ENCODE measurements around the gene PLA2G4B.

PLA2G4B gene

DNA sequence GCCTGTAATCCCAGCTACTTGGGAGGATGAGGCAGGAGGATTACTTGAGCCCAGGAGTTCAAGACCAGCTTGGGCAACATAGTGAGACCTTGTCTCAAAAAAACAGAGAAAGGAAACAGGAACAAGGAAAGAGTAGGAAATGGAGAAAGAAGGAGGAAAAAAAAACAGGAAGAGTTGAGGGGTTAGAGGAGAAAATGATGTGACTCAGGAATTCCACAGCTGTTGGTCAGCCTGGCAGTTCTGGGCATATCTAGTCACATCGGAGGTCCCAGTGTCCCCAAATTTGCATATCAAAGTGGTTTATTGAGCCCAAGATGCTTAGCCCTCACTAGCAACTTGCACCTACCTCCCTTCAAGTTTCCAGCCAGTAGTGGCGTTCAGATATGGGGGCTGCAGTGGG is 29.5 kb upstream of the PLA2G4B start:
- no peak for DNase-seq

DNA sequence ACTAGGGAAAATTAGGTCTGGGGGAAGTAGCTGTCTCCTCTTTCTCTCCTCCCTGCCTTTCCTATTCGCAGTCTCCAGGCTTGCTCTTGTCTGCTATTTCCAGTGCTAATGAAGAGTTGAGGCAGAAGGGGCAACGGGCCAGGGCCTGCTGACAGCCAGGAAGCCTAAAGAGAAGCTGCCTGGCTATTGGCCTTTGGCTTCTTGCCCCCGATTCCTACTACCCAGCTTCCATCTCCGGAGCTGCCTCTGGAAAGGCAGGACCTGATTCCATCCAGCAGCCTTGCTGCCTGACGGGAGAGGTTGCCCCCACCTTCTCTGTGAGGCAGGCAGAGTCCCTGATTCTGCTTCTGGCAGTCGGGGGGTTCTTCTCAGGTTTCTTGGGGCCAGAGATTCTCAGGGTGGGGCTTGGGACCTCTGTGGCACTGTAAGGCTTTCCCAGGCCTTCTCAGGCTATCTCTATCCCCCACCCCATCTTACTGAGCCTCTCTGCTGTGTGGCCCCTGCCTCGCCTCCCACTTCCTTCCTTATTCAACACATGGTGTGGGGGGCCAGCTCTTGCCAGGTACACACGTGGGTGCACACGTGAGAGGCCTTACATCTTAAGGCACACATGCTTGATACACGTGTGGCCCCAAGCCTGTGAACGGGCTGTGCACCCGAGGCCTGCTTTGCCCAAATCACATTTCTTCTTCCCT is 29.0 kb upstream of the PLA2G4B start:
- no peak for DNase-seq

DNA sequence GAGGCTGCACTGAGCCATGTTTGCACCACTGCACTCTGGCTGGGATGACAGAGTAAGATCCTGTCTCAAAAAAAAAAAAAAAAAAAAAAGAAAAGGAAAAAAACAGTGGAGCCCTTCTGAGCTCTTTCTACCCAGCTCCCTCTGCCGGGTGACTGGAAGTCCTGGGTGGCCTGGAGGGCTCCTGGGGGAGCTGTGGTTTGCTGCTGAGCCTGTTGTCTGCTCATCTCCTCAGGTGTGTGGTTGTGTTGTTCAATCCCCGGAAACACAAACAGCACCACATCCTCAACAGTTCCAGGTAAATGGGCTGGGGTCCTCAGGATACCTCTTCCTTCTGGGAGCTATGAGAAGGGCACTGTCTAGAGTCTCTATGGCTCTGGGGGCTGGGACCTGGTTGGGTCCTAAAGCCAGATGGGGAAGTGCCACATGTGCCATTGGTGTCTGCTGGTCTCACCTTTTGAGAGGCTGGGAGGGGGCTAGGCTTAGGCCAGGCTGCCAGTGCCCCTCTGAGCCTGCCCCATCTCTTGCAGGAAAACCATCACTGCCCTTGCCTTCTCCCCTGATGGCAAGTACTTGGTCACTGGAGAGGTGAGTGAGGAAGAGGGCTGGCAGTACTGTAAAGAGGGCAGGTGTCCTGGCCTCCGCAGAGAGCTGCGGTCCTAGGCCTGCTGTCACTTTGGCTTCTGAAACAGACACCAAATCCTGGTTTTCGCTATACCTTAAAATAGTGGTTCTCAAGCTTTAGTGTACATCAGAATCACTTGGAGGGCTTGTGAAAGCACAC is 27.8 kb upstream of the PLA2G4B start:
- no peak for DNase-seq

DNA sequence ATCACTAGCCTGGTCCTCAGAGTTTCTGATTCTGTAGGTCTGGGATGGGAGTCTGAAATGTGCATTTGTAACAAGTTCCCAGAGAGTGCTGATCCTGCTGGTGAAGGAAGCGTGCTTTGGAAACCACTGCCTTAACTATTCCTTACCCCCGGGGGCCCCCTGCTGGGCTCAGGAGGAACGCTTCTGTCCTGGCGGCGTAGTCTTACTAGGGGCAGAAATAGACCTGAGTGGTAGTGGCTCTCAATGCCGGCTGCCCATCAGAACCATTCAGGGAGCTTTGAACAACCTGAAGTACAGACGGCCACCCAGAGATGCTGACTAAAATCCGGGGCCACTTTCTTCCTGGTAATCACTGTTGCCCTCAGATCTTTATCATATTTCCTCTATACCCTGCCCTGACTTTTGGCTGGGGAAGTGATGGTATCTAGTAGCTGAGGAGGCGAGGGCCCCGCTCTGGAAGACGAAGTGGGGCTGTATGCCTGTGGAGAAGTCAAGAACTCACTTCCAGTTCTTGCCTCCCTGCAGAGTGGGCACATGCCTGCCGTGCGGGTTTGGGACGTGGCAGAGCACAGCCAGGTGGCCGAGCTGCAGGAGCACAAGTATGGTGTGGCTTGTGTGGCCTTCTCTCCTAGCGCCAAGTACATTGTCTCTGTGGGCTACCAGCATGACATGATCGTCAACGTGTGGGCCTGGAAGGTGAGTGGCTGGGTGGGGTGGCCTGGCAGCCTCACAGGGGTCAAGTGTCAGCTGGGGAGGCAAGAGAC is 27.0 kb upstream of the PLA2G4B start:
- peak; percentile 79 for DNase-seq

DNA sequence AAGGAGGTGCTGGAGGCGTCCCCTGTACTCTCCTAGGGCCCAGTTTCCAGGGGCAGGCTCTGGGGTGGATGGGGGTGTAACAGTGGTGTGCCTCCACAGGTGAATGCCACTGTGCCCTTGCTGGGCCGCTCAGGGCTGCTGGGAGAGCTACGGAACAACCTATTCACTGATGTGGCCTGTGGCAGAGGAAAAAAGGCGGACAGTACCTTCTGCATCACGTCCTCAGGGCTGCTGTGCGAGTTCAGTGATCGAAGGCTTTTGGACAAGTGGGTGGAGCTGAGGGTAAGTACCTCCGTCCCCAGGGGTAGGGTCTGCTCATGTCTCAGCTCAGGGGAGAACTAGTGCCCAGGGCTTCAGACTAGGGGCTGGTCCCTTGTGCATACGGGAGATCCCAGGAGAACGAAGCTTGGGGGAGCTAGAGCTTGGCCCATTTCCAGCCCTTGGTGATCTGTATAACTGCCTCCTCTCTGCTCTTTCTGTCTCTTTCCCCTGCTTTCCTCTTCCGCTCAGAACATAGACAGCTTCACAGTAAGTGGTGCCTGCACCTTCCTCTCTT is 25.7 kb upstream of the PLA2G4B start:
- DNase-seq = no peak

DNA sequence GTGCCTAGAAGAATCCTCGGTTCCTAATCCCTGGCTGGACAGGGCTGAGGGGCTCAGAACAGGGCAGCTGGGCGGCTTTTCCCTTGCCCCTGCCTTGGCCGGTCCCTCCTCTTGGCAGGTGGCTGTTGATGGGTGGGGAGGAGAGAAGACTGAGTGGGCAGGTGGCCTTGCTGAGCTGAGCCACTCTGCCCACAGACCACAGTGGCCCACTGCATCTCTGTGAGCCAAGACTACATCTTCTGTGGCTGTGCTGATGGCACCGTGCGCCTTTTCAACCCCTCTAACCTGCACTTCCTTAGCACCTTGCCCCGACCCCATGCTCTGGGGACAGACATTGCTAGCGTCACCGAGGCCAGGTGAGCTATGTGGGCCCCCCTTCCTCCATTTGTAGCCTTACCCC is 25.2 kb upstream of the PLA2G4B start:
- DNase-seq = no peak

DNA sequence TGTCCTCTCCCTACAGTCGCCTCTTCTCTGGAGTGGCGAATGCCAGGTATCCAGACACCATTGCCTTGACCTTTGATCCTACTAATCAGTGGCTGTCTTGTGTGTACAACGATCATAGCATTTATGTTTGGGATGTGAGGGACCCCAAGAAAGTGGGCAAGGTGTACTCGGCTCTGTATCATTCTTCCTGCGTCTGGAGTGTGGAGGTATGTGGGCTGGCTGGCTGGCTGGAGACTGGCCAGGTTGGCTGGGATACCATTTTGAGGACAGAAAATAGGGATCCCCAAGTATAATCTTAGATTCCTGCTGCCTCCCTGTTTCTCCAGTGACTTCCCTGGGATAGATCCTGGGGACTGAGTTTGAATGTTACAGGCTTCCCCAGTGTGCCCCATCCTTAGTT is 24.1 kb upstream of the PLA2G4B start:
- DNase-seq = no peak

DNA sequence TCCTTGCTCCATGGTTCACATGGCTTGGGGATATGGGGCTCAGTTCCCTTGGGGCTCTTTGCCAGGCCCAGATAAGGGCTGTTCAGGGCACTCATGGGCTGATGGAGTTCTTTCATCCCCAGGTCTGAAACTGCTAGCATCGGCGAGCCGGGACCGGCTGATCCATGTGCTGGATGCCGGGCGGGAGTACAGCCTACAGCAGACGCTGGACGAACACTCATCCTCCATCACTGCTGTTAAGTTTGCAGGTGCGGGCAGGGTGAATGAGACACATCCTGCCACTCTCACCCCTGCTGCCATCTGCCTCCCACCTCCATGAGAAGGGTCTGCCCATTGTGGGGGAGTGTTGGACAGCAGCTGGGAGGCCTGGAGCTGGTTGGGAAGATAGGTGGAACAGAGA is 21.9 kb upstream of the PLA2G4B start:
- DNase-seq = no peak

DNA sequence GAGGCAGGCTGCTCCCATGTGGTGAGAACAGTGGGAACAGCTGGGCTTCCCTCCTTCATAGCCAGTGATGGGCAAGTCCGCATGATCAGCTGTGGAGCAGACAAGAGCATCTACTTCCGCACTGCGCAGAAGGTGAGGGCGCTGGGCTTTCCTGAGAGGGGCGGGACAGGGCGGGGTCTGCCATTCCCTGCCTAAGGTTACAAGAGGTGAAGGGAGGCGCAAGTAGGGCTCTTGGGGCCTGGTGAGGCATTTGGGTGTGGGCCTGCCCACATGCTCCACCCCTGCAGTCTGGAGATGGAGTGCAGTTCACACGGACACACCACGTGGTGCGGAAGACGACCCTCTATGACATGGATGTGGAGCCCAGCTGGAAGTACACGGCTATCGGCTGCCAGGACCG is 21.3 kb upstream of the PLA2G4B start:
- no peak for DNase-seq

DNA sequence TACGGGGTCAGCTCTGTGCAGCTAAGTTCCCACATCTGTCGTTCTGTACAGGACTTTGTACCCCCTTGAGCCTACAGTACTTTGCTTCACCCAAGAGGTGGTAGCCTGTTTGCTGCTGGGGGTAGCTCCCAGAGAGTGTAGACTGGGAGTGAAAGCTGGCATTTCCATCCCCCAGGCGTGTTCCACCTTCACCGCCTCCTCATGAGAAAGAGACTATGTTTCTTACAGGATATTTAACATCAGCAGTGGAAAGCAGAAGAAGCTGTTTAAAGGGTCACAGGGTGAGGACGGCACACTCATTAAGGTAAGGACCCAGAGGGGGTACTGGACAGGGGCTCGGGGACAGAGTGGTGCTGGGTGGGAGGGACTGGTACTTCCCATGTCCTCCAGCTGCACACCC is 20.9 kb upstream of the PLA2G4B start:
- no peak for DNase-seq

DNA sequence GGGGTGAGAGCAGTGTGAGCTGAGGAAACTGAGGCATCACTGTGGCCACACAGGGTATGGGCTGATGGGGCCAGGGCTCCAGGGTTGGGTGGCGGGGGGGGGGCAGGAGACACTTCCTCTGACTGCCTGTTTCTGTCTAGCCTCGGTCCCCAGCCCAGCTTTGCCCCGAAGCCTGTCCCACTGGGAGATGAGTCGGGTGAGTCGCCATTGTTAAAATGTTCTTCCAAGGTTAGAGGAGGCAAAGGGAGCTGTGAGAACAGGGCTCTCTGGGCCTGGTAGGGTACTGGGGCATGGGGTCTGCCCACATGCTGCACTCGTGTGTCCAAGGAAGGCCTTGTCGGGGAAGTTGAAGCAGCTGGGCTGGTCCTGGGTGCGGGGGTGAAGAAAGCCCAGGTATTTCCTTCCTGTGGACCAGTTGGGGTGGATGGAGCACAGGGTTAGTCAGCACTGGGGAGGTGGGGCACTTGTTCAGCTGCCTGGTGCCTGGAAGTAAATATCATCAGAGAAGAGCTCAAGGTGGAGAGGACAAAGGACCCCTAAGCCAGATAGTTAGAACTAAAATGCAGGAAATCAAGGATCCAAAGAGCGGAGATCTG is 19.1 kb upstream of the PLA2G4B start:
- no peak for DNase-seq

DNA sequence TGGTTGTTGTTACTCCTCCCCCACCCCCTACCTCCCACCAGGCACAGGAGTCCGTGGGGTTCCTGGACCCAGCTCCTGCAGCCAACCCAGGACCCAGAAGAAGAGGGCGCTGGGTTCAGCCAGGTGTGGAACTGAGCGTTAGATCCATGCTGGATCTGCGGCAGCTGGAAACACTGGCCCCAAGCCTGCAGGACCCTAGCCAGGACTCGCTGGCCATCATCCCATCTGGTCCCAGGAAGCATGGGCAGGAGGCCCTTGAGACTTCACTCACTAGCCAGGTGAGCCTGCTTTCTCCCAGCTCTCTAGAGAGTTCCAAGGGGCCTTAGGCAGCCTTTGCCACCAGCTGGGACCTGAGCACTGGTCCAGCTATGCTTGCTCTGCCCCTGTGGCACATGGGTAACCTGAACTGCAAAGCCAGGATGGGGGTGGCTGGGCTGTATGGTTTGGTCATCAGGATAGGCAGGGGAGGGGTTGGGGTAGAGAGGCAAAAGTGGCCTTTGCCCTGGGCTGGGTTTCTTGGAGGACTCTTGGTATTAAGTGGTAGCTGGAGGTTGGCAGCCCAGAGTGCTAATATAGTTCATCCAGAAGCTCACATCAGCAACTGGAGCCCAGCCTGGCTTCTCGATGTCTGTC is 17.7 kb upstream of the PLA2G4B start:
- no peak for DNase-seq

DNA sequence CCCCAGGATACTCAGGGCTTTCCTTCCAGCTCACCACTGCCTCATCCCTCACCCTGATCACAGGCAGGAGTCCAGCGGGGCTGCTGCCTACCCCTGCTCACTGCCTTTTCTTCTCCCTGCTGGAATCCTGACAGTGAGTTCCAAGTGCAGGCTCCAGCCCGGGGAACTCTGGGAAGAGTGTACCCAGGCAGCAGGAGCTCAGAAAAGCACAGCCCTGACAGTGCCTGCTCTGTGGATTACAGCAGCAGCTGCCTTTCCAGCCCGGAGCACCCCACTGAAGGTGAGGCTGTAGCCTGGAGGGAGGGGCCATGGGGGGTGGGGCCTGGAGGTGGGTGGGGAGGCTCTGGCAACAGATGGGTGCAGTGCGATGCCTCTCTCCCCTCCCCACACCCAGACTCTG is 16.8 kb upstream of the PLA2G4B start:
- DNase-seq = no peak

DNA sequence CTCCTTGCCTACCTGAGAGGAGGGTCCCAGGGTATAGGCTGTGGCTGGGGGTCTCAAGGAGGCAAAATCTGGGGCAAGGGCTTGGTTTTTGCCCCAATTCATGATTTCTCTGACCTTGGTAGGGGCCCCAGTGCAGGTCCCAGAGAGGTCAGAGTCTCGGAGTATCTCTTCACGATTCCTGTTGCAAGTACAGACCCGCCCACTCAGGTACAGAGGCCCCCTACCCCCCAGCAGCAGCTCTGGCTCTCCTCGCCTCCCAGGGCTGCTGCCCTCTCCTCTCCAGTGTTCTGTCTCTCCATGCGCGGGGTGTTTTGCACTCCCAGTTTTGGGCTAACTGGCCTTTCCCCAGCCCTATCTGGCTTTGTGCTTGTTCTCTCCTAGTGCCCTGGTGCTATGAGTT is 16.2 kb upstream of the PLA2G4B start:
- DNase-seq = no peak

DNA sequence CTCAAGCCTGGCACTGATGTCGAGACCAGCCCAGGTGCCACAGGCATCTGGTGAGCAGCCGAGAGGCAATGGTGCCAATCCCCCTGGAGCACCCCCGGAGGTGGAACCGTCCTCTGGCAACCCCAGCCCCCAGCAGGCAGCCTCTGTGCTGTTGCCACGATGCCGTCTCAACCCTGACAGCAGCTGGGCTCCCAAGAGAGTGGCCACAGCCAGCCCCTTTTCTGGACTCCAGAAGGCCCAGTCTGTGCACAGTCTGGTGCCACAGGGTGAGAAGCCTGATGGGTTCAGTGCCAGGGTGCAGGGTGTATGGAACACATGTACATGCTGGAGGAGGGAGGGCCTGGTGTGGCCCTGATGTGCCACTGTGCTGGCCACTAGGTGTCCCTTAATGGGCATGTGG is 15.7 kb upstream of the PLA2G4B start:
- DNase-seq = no peak

DNA sequence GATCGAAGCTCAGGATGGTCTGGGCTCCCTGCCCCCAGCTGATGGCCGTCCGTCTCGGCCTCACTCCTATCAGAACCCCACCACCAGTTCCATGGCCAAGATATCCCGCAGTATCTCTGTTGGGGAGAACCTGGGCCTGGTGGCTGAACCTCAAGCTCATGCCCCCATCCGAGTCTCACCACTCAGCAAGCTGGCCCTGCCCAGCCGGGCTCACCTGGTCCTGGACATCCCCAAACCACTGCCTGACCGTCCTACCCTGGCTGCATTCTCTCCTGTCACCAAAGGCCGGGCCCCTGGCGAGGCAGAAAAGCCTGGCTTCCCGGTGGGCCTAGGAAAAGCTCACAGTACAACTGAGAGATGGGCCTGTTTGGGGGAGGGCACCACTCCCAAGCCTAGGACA is 15.1 kb upstream of the PLA2G4B start:
- DNase-seq = no peak

DNA sequence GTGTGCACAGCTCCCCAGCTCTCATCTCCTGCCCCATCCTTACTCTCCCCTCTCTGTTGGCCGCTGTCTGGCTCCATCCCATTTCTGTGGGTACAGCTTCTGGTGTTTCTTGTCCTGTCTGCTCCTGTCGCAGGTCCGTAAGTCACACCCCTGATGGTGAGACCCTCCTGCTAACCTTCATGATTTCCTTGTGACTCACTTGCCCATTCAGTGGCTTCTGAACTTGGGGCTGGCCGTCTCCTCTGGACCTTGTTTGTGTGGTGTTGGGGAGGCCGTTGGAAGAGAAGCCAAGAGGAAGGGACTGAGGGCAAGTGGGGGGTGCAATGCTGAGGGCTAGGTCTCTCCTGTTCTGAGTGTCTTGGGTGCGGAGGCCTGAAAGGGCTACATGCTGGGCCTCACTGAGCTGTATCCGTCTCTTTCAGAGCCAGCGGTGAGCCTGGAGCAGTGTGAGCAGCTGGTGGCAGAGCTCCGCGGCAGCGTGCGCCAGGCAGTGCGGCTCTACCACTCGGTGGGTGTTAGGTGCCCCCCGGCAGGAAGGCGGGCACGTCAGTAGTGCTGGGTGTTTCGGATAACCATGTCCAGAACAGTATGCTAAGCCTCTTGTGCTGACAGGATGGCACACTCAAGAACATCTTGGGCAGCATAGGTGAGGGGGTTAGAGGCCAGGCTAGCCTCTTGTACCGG is 14.4 kb upstream of the PLA2G4B start:
- DNase-seq = no peak

DNA sequence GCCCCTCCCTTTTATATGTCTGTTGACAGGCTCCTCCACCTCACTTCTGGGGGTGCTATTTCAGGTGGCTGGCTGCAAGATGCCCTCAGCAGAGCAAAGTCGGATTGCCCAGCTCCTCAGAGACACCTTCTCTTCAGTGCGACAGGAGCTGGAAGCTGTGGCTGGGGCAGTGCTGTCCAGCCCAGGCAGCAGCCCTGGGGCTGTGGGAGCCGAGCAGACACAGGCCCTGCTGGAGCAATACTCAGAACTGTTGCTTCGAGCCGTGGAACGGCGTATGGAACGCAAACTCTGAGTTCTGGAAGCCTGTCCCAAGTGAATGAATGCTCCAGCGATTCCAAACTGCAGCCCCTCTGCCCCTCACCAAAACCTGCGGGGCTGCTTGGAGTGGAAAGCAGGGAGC is 13.5 kb upstream of the PLA2G4B start:
- no peak for DNase-seq

DNA sequence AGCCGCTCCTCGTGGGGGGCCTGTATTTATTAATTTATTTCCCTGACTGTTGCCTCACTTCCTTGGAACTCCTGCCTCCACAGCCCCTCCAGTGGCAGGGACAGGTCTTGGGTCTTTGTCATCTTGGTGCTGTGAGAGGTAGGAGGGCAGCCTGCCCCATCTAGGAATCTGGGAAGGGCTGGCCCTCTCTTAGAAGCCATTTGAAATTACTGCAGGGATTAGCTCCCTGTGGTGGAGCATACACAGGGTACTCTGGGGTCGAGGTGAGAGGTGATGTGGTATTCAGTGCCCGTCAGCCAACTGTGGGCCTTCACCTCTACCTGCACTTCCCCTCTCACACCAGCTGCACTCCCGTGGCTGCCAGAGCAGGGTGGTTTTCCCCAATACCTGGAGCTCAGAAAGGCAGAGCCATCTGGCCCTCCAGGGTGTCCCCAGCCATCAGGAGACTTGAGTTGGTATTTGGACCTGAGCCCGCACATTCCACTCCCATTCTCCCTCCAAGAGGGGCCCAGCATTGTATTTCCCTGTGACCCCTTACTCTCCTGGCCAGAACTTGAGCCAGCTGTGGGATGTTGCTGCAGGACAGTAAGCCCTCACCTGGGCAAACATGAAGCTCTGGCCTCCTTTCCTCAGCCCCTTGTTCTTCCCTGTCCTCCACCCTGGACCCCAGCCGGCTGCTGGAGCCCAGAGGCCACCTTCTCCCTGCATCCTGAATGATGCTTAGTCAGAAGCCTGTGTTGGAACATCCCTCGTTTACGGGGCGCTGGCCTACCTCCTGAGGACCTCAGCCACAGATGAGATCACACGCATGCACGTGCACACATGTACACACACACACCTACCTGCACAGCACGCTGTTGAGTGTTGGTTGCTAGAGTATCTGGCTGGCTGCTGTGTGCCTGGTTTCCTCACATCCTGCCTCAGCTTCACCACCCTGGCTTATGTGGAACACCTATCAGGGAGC is 12.8 kb upstream of the PLA2G4B start:
- no peak for DNase-seq

DNA sequence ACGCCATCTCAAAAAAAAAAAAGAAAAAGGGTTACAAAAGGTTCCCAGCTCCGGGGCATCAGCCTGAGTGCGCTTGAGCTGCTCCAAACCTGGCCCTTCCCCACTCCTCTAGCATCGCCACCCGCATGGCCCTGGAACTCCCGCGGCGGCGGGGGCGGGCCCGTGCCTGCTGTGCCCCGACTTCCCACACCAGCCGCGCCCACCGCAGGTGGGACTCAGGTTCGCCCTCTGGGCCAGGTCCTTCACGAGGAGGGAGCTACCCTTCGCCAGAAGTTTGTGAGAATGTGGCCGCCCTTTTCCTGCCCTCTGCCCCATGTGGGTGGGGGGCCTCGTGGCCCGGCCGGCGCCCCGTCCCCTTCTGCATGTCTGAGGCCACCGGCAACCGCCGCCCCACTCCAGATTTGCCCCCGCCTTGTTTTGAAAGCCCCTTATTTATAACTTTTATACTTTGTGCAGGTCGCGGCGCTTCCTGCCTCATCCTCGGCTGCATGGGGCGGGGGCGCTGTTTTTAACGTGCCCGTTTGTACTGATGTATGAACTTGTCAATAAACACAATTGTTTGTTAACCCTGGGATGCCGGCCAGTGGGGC is 11.3 kb upstream of the PLA2G4B start:
- DNase-seq = peak; percentile 39
